Measurements from ENCODE around the gene IGBP1. TPM values are rescaled to one million over a fixed set of nuclear protein-coding genes. Genes with fewer than 3 reads are reported as not detected.

Gene IGBP1
- total RNA-seq, 1 experiment from 2014 or later: 50.7 TPM

Other genes starting within 250 kb of the IGBP1 start
- not detected for gene AWAT2, start 83.5 kb upstream of the IGBP1 start, total RNA-seq (2021; ENCODE audit: unreplicated experiment)
- not detected for gene OTUD6A, start 71.0 kb upstream of the IGBP1 start, total RNA-seq (2021; ENCODE audit: unreplicated experiment)
- not detected for gene DGAT2L6, start 44.0 kb downstream of the IGBP1 start, total RNA-seq (2021; ENCODE audit: unreplicated experiment)
- not detected for gene AWAT1, start 101.2 kb downstream of the IGBP1 start, total RNA-seq (2021; ENCODE audit: unreplicated experiment)
- gene P2RY4, start 126.8 kb downstream of the IGBP1 start, total RNA-seq (2021; ENCODE audit: unreplicated experiment): not detected
- gene ARR3, start 134.9 kb downstream of the IGBP1 start, total RNA-seq (2021; ENCODE audit: unreplicated experiment): not detected
- not detected for gene RAB41, start 148.7 kb downstream of the IGBP1 start, total RNA-seq (2021; ENCODE audit: unreplicated experiment)
- gene PDZD11, start 156.5 kb downstream of the IGBP1 start, total RNA-seq (2021; ENCODE audit: unreplicated experiment): 29.6 TPM
- gene KIF4A, start 156.7 kb downstream of the IGBP1 start, total RNA-seq (2021; ENCODE audit: unreplicated experiment): 40.3 TPM

Data from HCT116 (cell line).